Brain pericyte (primary cell): ENCODE results near the gene SET.
"Not testable (repeated sequence)": the region's sequence is repeated elsewhere in the genome, so short reads cannot be mapped to it uniquely, and the experiment has no call there.

ENCODE experiments used
- DNase-seq: peaks from one replicate; pipeline ENCODE4 v3.0.0-alpha.2; 2012; ENCODE audit warnings: low read depth, low spot score

The SET gene

DNA sequence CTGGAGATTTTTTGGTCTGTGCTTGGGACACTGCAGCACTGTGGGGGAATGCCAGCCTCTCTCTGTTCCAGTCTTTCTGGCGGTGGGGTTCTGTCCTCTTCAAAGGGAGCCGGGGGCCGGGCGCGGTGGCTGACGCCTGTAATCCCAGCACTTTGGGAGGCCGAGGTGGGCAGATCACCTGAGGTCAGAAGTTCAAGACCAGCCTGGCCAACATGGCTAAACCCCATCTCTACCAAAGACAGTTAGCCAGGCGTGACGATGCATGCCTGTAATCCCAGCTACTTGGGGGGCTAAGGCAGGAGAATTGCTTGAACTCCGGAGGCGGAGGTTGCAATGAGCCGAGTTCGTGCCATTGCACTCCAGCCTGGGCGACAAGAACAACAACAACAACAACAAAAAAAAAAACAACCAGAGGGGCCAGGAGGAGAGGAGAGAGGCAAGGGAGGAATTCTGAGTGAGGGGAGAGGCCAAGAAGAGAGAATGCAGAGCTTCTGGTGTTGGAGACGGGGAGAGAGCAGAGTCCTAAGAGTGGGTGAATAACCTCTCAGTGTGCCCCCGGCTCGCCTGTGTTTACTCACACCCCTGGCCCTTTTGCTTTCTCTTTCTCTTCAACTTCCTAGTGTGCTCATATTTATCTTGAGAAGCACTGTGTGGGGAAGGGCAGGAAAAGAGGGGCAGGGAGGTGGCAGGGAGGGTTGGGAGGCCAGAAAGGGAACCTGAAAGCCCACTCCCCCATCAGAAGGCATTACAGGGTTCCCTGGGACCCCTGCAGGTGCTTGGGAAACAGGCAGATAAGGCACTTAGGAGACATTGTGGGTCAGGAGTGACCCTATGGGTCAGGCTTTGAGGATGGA, 3.2 kb upstream of the SET start:
- no peak for DNase-seq

DNA sequence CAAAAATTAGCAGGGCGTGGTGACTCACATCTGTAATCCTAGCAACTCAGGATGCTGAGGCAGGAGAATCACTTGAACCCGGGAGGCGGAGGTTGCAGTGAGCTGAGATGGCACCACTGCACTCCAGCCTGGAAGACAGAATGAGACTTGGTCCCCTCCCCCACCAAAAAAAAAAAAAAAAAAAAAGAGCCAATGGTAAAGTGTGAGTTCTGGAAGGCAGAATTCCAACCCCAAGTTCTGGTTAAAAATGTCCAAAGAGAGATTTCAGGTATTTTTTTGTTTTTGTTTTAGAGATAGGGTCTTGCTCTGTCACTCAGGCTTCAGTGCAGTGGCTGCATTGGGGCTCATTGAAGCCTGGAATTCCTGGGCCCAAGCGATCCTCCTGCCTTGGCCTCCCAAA, 1.6 kb upstream of the SET start:
- DNase-seq, result no peak

DNA sequence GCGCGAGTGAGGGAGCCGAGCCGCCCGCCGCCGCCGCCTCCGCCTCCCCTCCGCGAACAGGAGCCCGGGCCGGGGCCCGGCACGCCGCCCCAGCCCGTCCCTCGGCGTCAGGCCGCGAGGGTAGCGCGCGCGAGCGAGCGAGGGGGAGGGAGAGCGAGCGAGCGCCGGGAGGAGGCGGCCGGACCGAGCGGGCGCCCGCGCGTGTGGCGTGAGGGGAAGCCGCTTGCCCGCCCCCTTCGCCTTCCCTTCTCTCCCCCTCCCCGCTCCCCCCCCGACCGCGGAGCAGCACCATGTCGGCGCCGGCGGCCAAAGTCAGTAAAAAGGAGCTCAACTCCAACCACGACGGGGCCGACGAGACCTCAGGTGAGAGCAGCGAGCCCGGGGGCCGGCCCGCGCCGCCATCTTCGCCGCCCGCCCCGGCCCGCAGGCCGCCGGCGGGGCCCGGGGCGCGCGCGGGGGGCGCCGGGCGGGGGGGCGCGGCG, 312 bp downstream of the SET start:
- no peak for DNase-seq

DNA sequence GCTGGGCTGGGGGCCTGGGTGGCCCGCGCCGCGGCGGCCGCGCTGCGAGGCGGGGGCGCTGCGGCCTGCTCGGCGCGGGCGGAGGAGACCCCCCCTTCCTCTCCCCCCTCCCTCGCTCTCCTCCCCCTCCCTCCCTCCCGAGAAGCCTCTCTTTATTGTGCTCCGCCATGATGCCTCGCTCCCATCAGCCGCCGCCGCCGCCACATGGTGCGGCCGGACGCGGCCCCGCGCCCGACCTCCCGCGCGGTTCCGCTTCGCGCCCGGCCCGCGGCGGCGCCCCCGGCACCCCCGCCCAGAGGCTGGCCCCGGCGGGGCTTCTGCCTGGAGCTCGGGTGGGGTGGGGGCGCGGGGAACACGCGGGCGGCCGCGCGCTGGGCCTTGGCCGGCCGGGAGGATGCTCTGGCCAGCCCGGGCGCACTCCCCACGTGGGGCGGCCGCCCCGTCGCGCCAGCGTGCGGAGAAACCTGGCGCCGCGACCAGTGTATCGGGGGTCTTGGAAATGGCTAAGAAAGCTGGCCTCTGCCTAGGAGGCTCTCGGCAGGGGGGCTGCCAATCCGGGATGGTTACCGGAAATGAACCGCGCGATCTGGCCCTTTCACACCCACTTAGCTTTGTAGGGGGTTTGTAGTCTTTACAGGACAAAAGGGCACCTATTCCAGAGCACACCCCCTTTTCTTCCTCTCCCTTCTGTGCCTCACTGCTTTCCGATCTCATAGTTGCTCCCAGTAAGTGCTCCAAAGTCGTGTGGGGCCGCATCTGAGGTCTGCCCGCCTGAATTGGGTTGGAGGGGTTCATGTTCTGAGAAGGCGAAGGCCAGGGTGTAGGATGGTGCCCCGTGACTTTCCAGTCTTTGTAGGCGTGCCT, 1.0 kb downstream of the SET start:
- no peak for DNase-seq

DNA sequence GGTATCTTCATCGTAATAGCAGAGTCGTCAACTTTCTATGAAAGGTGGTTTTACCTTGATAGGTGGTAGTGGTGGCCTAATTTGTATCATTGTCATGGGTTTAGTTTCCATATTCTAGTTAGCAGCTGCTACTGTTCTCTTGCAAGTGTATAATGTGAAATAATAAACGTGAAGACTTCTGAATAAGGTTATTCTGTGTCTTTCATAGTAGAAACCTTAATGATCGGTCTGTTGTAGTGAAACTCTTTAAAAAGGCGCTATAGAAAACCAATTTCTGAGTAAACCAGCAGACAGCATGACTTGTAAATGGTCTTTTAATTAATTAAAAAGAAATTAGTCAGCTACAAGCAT, 1.6 kb downstream of the SET start:
- DNase-seq, result no peak

DNA sequence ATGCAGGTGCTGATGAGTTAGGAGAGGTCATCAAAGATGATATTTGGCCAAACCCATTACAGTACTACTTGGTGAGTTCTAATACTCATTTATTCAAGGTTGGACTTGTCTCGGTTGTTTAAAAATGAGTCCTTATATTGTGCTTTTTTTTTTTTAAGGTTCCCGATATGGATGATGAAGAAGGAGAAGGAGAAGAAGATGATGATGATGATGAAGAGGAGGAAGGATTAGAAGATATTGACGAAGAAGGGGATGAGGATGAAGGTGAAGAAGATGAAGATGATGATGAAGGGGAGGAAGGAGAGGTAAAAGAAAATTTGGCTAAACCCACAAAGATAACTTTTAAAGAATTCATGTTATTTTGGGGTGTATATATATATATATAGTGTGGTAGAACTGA, 4.7 kb downstream of the SET start:
- DNase-seq, result not testable (repeated sequence)

DNA sequence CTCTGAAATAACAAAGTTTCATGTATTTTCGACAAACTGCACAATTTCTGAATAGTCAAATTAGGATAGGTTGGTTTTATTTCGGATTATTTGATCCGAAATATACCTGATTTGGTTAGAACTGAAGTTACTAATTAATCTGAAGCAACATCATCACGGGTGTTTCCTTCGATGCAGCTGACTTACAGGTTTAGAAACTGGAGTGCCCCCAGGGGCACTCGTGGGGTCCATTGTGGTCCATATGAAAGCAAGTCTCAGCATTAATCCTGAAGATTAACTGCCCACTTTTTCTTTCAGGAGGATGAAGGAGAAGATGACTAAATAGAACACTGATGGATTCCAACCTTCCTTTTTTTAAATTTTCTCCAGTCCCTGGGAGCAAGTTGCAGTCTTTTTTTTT, 5.3 kb downstream of the SET start:
- no peak for DNase-seq

DNA sequence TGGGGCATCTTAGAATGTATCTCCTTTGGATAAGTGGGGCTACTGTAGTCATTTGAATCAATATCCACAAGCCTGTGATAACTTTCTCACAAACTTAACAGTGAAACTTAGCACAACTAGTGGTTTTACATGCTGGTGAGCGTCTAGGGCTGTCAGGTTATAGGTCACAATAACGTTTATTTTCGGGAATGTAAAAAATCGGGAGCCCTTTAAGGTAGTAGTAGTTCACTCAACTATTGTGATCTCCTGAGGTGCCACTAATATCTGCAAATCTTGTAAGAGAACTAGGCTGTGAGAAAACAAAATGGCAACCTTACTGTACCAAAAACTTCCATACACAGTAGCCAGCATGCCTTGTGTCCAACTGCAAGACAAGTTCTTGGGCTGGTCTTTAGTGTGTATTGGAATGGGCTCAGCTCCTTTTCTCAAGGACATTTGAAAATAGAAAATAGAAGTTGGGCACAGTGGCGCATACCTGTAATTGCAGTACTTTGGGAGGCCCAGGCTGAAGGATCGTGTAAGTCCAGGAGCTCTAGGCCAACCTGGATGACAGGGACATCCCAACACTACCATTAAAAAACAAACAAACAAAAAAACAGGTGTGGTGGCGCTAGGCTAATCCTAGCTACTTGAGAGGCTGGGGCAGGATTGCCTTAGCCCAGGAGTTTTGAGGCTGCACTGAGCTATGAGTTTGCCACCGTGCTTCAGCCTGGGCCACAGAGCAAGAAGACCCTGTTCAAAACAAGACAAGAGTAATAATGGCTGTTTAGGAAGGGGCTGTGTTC, 8.1 kb downstream of the SET start:
- no peak for DNase-seq

DNA sequence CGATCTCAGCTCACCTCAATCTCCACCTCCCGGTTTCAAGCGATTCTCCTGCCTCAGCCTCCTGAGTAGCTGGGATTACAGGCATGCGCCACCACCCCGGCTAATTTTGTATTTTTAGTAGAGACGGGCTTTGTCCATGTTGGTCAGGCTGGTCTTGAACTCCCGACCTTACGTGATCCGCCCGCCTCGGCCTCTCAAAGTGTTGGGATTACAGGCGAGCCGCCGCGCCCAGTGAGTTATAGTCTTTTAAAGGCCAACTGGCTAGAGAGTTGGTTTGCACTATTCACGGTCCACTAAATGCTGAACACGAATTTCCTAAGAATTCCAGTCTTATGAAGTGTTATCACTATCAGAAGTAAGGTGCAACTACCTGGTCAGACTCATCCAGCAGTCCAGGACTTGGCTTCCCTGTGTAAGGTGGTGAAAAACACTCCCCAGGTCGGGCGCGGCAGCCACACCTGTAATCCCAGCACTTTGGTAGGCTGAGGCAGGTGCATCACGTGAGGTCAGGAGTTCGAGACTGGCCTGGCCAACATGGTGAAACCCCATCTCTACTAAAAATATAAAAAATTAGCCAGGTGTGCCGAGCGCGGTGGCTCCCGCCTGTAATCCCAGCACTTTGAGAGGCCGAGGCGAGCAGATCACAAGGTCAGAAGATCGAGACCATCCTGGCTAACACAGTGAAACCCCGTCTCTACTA, 10.2 kb downstream of the SET start:
- DNase-seq, result not testable (repeated sequence)

DNA sequence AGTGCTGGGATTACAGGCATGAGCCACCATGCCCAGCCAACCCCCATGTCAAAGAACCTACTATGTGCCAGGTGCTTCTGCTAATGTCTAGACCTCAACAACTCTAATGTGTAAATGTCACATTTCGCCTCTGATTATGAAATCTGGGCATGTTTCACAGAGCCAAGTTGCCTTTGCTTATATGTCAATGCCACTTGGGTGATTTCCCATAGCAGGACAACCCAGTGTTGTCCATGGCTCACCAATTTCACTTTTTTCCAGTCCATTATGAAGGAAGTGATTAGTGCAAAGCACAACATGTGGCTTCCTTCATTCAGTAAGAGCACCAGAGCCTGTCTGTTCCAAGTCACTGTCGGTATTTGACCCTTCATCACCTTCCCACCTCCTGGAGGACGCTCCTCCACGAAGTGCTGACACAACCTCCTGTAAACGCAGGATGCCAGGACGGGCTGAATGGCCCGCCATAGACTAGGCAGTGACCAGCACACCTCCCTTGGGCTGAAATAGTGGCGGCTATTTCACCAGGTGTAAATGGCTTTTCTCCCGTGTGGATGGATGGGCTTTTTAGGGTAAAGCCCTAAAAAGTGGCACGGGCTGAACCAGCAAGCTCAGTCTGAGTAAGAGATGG, 12.3 kb downstream of the SET start:
- no peak for DNase-seq

DNA sequence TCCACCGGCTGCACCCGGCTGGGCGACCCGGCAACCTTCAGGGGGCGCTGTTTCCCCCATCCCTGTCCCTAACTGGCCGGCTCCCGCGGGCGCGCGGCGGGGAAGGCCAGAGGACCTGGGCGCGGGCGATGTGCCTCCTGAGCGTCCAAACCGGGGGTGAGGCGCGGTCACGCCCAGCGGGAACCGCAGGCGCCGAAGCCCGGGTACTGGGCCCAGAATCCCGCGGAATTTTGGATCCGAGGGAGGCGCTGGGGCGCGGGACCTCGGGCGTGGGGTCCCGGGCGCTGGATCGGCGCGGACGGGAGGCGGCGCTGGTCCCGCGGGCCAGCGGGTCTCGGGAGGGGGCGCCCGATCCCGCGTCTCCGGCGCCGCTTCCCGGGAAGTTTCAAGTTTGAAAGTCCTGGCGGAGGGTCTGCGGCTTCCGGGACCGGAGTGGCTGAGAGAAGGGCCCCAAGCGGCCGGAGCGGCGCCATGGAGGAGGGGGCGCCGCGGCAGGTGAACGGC, 13.5 kb downstream of the SET start, which contains the start of gene PKN3:
TSS of gene PKN3 (plus strand) at position 59 of the 504 bp plus-strand sequence. CDS start at position 472, 413 bp downstream.
- no peak for DNase-seq

DNA sequence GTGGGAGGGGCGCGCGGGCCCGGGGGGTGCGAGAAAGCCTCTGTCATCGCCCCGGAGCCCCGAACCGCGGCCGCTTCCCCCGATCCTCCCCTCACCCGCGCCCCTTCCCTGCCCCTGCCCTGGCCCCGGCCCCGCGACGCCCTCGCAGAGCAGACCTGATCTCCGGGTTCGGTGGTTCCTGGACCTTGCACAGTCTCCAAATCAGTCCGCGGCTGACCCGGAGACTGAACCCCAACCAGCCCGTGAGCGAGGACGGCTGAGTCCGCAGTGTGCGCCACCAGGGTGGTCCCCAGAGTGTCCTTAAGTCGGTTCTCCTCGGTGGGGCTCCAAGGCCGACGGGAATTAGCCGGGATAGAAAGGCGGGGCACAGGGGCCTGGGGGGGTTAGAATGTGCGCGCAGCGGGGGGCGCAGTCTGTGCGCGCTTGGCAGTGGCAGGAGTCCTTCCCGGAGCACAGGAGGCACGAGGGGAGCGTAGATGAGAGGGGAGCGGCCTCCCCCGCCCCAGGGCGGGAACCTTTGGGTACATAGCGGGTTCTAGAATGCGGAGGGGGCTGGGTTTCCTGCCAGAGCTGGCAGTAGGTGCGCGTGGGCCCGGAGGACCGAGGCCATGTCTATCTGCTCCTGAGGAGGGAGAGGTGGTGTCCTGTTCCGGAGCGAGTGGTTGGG, 14.1 kb downstream of the SET start:
- DNase-seq, result no peak

DNA sequence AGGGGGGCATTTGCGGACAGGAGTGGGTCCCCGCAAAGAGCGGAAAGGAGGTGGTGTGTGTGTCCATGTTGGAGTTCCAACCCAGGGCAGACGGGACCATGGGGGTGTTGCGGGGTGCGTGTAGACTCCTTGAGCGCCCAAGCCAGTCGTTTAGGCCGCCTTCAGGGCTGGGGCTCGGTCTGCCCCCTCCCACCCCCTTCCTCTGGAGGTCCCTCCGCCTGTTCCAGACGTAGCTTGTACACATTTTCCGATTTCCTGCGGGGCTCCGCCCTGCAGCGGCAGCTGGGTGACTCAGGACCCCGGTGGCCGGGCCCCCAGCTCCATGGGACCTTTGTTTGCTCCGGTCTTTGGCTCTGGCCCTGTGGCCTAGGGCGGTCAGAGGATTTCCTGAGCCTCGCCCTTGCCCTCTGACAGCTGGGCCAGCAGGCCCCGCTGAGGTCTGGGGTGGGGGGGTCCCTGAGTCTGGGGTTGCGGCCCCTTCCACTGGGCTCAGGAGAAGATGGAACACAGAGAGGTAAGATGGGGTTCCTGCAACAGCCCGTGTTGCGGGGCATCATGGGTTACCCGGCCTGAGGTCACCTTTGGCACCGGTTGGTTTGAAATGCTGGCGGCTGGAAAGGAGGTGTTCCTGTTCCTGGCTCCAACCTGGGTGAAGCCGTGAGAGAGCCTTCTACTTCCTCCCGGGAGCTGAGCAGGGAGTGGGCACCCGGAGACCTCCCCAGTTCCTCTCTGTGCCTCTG, 14.8 kb downstream of the SET start:
- no peak for DNase-seq

DNA sequence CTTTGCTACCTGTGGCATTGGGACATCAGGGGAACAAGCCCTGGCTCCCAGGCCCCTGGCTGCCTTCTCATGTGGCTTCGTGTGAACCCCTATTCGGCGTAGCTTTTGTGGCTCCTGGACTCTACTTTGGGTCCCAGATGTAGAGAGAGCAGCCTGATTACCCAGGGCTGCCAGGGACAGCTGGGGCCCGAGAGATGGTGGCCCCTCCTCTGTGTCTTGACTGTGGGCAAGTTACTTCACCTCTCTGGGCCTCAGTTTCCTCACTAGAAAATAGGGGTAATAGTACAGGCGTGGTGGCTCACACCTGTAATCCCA, 15.3 kb downstream of the SET start:
- no peak for DNase-seq

DNA sequence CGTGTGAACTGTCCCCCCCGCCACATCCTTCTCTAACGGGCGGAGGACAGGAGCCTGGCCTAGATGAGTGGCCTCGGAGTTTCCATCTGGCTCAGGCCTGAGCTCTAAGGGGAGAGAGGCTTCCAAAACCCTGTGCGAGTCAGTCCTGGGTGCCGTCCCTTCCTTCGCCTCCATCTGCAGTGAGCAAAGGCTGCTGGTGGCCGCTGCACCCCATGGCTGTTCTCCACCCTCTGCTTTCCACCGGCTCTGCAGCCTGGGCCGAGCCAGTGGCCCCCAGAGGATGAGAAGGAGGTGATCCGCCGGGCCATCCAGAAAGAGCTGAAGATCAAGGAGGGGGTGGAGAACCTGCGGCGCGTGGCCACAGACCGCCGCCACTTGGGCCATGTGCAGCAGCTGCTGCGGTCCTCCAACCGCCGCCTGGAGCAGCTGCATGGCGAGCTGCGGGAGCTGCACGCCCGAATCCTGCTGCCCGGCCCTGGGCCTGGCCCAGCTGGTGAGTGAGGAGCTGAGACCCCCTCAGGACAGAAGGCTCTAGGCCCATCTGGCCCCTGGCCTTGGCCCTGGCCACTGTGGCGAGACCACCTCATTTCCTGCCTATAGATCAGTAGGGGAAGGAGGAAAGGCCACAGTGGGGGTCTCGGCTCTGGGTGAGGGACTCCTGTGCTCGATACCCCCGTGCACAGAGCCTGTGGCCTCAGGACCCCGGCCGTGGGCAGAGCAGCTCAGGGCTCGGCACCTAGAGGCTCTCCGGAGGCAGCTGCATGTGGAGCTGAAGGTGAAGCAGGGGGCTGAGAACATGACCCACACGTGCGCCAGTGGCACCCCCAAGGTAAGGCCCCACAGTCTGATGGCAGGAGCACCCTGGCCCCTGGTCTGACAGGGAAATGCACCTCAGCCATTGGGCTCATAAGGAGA, 16.3 kb downstream of the SET start:
- DNase-seq, result no peak

DNA sequence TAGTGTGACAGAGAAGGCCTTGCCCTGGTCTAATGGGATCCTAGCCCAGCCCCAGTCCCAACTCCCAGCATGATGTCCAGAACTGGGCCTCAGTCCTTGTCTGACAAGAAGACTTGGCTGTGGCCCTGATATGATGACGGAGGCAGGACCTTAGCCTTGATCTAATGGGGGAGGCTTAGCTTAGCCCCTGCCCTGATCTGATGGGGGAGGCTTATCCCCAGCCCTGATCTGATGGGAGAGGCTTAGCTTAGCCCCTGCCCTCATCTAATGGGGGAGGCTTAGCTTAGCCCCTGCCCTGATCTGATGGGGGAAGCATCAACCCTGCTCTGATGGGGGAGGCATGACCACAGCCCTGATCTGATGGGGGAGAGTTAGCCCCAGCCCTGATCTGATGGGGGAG, 17.0 kb downstream of the SET start:
- DNase-seq, result no peak

DNA sequence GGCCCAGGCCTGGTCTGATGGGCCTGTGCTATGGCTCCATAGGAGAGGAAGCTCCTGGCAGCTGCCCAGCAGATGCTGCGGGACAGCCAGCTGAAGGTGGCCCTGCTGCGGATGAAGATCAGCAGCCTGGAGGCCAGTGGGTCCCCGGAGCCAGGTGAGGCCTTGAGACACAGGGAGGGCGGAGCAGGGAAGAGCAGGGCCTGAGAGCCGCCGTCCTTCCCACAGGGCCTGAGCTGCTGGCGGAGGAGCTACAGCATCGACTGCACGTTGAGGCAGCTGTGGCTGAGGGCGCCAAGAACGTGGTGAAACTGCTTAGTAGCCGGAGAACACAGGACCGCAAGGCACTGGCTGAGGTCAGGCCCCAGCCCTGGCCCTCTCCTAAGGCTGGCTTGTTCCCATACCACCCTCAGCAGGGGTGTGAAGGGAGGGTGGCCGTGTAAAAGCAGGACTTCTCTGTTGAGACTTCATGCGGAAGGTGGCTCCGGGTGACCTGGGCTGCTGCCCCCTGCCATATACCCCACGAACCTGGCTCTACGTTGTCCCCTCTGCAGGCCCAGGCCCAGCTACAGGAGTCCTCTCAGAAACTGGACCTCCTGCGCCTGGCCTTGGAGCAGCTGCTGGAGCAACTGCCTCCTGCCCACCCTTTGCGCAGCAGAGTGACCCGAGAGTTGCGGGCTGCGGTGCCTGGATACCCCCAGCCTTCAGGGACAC, 17.8 kb downstream of the SET start:
- no peak for DNase-seq

DNA sequence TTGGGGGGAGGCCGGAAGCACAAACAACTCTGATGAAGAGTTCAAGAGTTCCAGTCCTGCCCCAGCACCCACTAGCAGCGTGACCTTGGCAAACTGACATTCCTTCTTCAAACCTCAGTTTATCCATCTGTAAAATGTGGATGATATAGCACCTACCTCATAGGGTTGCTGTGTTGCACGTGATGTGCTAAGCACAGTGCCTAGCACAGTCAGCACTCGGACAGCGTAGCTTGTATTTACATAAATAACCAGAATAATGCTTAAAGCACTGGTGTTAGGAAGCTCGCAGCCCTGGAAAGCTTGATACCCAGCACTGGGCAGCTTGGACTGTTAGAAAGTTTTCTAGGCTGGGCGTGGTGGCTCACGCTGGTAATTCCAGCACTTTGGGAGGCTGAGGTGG, 18.4 kb downstream of the SET start:
- DNase-seq, result no peak
